GM18508 (cell line): ENCODE measurements around the gene TUBA1C.
"Not testable (repeated sequence)": the region's sequence is repeated elsewhere in the genome, so short reads cannot be mapped to it uniquely, and the experiment has no call there.

Experiments
- ATAC-seq: cut with Tn5 transposase; IDR thresholded peaks from one replicate; pipeline ENCODE4 v1.9.1; 2021; ENCODE audit warnings: moderate number of reproducible peaks; ENCODE audit not compliant: insufficient read depth, unreplicated experiment

TUBA1C gene

DNA sequence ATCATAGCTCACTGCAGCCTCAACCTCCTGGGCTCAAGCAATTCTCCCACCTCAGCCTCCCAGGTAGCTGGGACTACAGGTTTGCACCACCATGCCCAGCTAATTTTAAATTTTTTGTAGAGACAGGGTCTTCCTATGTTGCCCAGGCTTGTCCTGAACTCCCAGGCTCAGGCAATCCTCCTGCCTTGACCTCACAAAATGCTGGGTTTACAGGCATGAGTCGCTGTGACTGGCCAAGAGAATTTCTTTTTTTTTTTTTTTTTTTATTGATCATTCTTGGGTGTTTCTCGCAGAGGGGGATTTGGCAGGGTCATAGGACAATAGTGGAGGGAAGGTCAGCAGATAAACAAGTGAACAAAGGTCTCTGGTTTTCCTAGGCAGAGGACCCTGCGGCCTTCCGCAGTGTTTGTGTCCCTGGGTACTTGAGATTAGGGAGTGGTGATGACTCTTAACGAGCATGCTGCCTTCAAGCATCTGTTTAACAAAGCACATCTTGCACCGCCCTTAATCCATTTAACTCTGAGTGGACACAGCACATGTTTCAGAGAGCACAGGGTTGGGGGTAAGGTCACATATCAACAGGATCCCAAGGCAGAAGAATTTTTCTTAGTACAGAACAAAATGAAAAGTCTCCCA lies 18.0 kb downstream of the TUBA1C start:
- ATAC-seq, result not testable (repeated sequence)

DNA sequence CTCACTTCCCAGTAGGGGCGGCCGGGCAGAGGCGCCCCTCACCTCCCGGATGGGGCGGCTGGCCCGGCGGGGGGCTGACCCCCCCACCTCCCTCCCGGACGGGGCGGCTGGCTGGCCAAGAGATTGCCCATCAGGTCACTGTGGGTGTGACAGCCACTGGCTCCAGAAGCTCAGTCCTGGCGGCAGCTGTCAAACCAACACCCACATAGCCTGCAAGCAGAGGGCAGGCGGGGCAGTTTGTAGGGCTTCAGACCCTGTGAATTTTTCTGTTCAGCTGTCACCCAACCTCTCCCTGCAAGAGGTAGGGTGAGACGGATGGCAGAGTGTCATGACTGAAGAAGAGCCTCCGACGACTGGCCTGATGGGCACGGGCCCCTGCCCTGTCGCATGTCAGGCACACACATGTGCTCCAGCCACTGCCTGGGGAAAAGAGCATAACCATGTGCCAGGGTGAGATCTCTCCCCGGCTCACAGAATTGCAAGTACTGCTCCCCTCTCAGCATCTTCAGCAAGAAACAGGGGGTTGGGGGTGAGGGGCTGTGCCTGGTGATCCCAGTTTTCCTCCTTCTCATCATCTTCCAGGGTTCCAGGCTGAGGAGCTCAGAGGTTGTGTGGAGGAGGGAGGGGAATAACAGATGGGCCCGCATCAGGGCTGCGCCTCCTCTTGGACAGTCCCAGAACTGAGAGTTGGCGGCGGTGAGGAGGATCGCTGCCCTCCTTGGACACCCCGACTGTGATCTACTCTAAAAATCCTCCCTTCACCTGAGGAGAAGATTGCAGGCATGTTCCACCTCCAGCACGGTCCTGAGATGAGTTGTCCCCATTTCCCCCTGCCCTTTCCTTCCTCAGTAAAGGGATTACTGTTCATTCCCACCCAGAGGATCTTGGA lies 18.9 kb downstream of the TUBA1C start:
- no peak for ATAC-seq

DNA sequence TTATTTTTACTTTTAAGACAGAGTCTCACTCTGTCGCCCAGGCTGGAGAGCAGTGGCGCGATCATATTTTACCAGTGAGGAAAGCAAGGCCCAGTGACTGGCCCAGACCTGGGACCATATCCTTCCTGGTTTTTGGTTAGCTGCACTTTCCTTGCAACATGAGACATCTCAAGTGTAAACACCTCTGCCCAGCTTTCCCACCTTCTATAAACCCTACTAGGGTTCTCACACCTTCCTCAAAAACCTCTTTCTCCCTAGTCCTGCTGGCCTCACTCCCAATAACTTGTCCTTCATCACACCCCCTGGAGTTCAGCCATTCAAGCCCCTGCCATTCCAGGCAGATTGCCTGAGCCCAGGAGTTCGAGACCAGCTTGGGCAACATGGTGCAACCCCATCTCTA lies 19.8 kb downstream of the TUBA1C start:
- ATAC-seq, result no peak

DNA sequence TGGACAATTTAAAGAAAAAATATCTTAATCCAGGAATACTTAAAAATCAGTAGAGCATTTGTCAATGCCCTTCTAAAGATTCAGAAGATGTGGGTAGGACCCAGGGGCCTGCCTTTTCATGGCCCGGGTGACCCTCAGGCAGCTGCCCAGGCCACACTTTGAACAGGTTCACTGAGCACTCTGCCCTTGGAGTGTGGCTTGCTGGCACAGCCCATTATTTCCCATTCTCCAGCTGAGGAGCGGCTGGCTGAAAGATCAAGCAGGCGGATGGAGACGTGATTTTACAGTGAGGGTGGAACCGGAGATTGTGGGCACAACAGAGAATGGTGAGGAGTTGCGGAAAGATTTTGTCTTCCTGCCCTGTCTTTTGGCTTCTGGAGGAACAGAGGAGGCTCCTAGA lies 23.0 kb downstream of the TUBA1C start:
- no peak for ATAC-seq

DNA sequence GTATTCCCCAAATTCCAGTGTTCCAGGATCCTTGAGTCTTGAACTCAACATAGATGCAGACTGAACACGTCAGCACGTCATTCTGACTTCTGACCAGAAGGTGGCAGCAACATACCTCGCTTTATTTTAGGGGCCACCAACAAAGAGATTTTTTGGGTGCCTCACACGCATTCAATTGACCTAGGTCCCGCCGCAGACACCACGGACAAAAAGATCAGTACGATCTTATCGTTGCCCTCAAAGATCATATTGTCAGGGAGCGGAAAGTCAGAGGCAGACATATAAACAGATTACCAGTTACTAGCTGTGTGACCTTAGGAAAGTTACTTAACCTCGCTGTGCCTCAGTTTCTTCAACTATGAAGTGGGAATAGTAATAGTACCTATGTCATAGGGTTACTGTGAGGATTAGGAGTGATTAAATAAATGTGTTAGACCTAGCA lies 23.6 kb downstream of the TUBA1C start:
- no peak for ATAC-seq

DNA sequence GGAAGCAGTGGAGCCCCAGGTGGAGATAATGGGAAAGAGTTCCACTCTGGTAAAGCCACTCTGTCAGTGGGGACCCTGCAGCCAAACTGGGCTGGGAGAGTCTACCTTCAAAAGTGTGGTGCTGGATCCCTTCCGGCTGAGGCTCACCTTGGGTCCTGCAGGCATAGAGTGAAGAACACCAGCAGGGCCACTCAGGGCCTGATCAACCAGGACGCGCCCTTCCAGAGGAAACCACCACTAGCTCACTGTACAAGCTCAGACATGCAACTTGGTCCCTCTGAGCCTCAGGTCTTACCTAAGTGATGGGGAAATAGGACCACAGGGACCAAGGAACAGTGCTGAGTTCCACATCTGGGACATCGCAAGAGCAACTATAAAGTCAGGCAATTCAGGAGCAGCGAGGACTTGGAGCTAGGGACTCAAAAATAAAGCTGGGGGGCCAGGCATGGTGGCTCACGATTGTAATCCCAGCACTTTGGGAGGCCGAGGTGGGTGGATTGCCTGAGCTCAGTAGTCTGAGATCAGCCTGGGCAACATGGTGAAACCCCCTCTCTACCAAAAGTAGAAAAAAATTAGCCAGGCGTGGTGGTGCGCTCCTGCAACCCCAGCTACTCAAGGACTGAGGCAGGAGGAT lies 24.2 kb downstream of the TUBA1C start:
- no peak for ATAC-seq

DNA sequence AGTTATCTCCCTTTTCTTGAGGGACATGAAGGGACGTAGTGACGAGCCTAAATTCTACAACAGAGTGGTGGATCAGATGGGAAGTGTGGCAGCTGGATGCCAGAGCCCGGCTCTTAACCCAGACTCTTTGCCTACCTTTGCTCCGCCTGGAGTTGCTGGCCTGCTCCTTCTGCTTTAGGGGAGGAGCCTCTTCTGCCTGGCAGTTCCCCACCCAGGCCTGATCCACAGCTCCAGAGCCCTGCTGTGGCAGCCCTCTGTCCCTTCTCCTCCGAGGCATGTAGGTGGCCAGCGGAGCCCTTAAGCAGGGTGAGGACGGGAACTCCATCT lies 27.8 kb downstream of the TUBA1C start:
- no peak for ATAC-seq

DNA sequence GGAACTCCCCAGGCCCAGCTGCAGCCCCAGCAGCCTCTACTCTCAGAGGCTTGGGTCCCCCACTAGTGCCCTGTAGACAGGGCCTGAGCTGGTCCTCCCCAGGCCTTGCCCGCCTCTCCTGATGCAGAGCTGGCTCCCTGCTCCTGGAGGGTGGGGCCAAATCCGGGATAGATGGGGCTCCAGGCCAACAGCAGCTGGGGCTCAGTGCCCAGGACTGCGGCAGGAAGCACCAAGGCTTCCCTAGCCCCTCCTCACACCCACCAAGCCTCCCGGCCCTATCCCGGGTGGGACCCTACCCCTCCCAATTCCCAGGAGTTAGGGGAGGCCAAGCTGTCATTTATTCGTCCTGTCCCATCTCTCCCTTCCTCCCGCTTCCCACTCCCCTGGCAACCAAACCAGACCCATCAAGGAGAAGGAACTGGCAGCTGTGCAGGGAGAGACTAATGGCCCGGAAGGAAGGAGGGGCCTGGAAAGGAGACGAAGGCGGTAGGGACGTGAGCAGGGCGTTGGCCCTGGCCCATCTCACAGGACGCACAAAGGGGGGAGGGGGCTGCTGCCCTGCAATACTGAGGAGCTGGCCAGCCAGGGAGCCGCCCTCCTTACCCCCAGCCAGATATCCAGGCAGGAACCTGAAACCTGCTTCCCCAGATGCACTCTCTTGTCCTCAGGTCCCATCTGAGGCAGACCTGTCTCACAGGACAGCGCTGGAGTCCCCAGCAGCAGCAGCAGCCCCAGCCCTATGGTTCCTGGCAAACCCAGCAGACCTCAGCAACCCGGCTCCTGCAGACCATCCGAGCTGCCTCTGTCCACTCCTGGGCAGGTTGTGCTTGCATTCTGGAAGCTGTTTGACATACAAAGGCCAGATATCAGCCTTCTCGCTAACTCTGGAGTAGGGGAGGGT lies 28.4 kb downstream of the TUBA1C start:
- no peak for ATAC-seq

DNA sequence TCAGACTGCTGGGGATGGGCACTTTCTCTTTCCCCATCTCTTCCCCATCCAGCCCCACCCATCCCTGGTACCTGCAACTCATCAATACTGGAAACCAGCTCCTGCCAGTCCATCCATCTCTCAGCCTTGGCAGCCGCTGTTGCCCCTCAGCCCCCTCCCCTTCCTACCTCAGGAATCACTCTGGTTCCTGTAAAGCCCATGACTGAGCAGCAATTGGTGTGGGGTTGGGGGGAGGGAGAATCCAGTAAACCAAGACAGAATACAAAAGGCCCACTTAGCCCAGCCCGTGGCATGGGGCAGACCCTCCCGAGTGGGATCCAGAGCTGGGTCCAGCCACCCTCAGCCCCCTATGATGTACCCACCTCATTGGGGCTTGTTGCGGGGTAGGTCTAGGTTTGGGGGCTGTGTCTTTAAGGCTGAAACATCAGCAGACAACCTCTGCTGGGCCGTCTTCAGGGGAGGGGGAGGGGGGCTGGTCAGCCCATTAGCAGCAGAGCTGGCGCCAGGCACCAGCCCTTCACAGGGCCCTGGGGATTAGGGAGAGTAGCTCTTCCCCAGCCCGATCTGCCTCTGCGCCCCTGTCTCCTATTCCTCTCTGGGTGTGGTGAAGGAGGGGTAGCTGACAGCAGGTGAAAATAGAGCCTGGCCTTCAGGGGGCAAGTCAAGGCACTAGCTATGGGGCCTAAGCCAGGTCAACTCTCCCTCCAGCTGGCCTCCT lies 29.4 kb downstream of the TUBA1C start:
- no peak for ATAC-seq

DNA sequence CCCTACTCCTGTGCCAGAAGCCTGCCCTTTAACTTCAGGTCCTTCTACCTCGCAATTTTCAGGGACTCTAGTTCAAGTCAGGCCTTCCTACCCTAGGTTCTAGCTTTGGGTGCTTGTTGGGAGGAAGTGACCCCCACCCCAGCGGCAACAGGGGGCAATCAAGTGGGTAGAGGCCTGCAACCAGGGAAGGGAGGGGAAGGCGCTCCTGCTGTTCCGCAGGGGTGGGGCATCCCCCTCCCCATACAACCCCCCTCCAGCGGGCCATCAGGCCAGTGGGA lies 29.9 kb downstream of the TUBA1C start:
- ATAC-seq, result no peak

DNA sequence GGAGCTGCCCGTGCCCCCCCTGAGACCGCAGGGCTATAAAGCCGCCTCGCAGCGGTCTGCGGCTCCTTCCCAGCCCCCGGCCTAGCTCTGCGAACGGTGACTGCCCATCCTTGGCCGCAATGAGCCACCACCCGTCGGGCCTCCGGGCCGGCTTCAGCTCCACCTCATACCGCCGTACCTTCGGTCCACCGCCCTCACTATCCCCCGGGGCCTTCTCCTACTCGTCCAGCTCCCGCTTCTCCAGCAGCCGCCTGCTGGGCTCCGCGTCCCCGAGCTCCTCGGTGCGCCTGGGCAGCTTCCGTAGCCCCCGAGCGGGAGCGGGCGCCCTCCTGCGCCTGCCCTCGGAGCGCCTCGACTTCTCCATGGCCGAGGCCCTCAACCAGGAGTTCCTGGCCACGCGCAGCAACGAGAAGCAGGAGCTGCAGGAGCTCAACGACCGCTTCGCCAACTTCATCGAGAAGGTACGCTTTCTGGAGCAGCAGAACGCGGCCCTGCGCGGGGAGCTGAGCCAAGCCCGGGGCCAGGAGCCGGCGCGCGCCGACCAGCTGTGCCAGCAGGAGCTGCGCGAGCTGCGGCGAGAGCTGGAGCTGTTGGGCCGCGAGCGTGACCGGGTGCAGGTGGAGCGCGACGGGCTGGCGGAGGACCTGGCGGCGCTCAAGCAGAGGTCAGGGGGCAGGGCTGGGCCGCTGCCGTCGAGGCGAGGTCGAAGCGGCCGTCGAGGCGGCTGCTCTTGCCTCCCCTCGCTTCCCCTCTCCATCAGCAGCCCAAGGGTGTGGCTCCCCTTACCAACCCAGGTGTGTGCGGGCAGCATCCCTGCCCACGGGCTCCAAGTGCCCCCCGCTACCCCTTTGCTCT lies 30.4 kb downstream of the TUBA1C start, which contains the start of gene PRPH:
PRPH (plus strand) TSS at position 66 of the 855 bp plus-strand sequence; CDS start at position 120, 54 bp downstream.
- no peak for ATAC-seq

DNA sequence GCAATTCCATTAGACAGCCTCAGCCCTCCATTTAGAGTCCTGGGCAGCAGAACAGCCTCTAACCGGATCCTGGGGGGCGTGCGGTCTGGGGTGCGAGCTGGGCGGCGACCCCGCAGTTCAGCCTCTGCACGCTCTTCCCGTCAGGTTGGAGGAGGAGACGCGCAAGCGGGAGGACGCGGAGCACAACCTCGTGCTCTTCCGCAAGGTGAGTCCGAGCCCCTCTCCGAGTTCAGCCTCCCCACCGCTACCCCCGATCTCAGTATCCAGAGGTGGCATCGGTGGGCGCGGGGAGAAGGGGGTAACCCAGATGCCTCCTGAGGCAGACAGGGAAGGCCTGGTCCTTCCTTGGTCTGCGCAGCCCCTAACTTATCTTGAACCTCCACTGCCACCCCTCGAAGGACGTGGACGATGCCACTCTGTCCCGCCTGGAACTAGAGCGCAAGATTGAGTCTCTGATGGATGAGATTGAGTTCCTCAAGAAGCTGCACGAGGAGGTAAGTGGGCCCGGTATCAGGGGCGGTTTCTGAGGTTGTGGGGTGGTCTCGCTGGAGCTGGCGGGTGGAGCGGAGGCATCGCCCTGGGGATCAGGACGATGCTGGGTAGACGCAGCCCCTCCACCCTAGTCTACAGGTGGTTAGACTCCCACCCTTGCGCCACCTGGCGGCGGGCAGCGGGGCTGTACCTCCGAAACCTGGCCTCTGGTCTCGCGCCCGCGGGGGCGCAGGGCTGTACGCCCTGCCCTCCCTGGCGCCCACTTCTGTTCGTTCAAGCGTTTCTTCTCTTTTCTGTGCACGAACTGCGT lies 31.4 kb downstream of the TUBA1C start:
- ATAC-seq, result no peak

DNA sequence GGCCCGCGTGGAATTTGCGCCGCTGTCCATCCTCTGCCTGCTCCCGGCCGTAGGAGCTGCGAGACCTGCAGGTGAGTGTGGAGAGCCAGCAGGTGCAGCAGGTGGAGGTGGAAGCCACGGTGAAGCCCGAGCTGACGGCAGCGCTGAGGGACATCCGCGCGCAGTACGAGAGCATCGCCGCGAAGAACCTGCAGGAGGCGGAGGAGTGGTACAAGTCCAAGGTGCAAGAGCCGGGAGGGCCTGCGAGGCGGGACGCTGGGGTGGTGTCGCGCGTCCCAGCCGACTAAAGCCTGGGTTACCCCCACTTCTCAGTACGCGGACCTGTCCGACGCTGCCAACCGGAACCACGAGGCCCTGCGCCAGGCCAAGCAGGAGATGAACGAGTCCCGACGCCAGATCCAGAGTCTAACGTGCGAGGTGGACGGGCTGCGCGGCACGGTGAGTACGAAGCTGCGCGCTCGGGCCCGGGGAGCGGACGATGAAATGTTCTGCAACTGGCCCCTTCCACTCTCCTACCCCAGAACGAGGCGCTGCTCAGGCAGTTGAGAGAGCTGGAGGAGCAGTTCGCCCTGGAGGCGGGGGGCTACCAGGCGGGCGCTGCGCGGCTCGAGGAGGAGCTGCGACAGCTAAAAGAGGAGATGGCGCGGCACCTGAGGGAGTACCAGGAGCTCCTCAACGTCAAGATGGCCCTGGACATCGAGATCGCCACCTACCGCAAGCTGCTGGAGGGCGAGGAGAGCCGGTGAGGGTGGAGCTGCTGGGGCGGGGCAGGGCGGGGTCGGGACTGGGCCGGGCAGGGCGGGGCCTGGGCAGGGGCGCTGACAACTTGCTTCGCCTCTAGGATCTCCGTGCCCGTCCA lies 32.2 kb downstream of the TUBA1C start:
- no peak for ATAC-seq

DNA sequence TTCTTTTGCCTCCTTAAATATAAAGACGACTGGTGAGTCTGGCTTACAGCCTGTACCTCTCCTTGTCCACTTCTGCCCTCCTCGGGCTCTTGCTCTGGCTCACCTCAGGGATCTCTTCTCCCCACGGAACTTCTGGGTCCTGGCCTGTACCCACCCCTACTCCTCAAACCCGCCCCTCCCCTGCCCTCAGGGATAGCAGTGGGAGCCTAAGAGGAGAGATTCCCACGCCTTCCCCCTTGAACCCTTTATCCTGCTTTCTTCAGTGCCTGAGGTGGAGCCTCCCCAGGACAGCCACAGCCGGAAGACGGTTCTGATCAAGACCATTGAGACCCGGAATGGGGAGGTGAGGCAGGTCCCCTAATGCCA lies 32.8 kb downstream of the TUBA1C start:
- ATAC-seq, result no peak

DNA sequence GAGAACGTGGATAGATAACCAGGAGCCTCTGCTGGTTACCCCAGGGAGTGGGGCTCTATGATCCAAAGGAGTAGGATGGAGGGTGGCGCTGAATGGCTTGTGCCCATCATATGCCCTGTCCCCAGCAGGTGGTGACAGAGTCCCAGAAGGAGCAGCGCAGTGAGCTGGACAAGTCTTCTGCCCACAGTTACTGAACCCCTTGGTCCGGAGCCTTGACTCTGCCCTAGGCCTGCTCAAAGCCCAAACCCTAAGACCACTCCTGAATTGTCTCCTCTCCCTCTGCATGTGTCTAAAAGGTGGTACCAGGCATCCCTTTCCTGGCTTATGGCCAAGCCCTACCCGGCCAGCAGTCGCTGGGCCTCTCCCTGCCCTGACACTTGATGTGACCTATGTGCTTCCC lies 33.3 kb downstream of the TUBA1C start:
- ATAC-seq, result no peak

DNA sequence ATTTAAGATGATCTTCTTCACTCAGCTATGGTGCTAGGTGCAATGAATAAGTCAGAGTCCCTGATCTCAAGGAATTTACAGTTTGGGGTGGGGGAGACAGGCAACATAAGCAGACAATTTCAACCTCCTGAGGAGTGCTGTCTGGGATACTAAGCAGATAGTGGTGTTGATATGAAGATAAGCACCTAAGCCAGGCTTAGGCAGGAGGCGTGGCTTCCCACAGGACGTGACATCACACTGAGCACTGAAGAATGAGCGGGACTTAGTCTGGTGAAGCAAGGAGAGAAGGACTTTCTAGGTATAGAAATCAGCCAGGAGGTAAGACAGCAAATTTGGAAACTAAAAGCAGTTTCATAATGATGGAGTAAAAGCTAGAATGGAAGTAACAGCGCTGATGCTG lies 36.9 kb downstream of the TUBA1C start:
- ATAC-seq, result no peak

DNA sequence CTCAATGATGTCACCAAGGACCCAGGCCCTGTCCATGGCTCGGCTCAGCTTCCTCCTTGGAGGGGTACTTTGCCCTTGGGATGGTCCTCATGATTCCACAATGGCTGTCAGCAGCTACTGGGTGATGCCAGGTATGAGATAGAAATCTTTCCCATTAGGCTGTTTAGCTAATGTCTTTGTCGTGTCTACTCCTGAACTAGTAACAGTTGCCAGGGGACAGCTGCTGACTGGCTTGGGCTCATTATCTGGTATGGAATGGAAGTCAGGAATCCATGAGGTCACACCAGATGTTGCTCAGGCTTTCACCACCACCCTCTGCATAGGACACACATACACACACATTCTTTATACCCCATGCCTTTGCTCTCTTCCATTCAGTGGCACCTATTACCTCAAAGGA lies 39.3 kb downstream of the TUBA1C start:
- ATAC-seq, result no peak
